ENCODE data around the gene DOCK1. TPM values are rescaled to one million over a fixed set of nuclear protein-coding genes. Genes with fewer than 3 reads are reported as not detected.

Gene DOCK1
- total RNA-seq, 1 donor from 2014 or later = 16.8 TPM

- Histone ChIP-seq H3K27ac (replicated peaks) (no peak overlapping the region), H3K4me1 (peaks cover 25% of the 10 kb centered on the region), H3K9me3 (replicated peaks) (no peaks in the 10 kb centered on the region), H3K36me3 (no peaks in the 10 kb centered on the region), H3K4me3 (no peak overlapping the region), H3K27me3 (ENCODE audit: low read depth) (peaks cover 21% of the 10 kb centered on the region)
- no peak for DNase-seq
- intact Hi-C loops (cut with micrococcal nuclease) = no loop called here
- peak; percentile 12 for TF ChIP-seq CTCF (IDR thresholded peaks at IDR 0.05; ENCODE audit: borderline replicate concordance)
Measured at GRCh38 chr10:127198307-127198706, 293.1 kb downstream of the DOCK1 start.

- intact Hi-C loops (cut with micrococcal nuclease) = no loop called here
- peaks cover 25% of the 10 kb centered on the region for H3K4me1 ChIP-seq
- DNase-seq = no peak
- H3K4me3 ChIP-seq = no peak overlapping the region
- H3K9me3 ChIP-seq (replicated peaks) = no peaks in the 10 kb centered on the region
- no peak for TF ChIP-seq CTCF (IDR thresholded peaks at IDR 0.05; ENCODE audit: borderline replicate concordance)
- peaks cover 21% of the 10 kb centered on the region for H3K27me3 ChIP-seq (ENCODE audit: low read depth)
- no peaks in the 10 kb centered on the region for H3K36me3 ChIP-seq
- no peak overlapping the region for H3K27ac ChIP-seq (replicated peaks)
Measured at GRCh38 chr10:127198721-127199120, 293.5 kb downstream of the DOCK1 start.

- H3K36me3 ChIP-seq = no peaks in the 10 kb centered on the region
- intact Hi-C loops (cut with micrococcal nuclease) = no loop called here
- H3K27ac ChIP-seq (replicated peaks) = no peak overlapping the region
- H3K4me3 ChIP-seq = no peak overlapping the region
- H3K4me1 ChIP-seq = peaks cover 11% of the 10 kb centered on the region
- no peak for TF ChIP-seq CTCF (IDR thresholded peaks at IDR 0.05; ENCODE audit: borderline replicate concordance)
- no peaks in the 10 kb centered on the region for H3K9me3 ChIP-seq (replicated peaks)
- peaks cover 13% of the 10 kb centered on the region for H3K27me3 ChIP-seq (ENCODE audit: low read depth)
- DNase-seq = no peak
Measured at GRCh38 chr10:127200646-127201045, 295.4 kb downstream of the DOCK1 start.

GRCh38 chr10:127203067-127203466 is 297.8 kb downstream of the DOCK1 start:
- Histone ChIP-seq H3K4me3 (no peak overlapping the region), H3K4me1 (no peaks in the 10 kb centered on the region), H3K27me3 (ENCODE audit: low read depth) (no peaks in the 10 kb centered on the region), H3K36me3 (no peaks in the 10 kb centered on the region), H3K9me3 (replicated peaks) (no peaks in the 10 kb centered on the region), H3K27ac (replicated peaks) (no peak overlapping the region)
- intact Hi-C loops (cut with micrococcal nuclease) = no loop called here
- no peak for TF ChIP-seq CTCF (IDR thresholded peaks at IDR 0.05; ENCODE audit: borderline replicate concordance)
- DNase-seq = no peak

- intact Hi-C loops (cut with micrococcal nuclease) = no loop called here
- TF ChIP-seq CTCF (IDR thresholded peaks at IDR 0.05; ENCODE audit: borderline replicate concordance) = no peak
- Histone ChIP-seq H3K27ac (replicated peaks) (no peak overlapping the region), H3K9me3 (replicated peaks) (no peaks in the 10 kb centered on the region), H3K4me1 (no peaks in the 10 kb centered on the region), H3K27me3 (ENCODE audit: low read depth) (no peaks in the 10 kb centered on the region), H3K36me3 (no peaks in the 10 kb centered on the region), H3K4me3 (no peak overlapping the region)
- no peak for DNase-seq
Measured at GRCh38 chr10:127207081-127207480, 301.9 kb downstream of the DOCK1 start.

Data from left ventricle myocardium inferior (tissue), 1 donor.